Measurements from ENCODE around the gene TAF11.

GRCh38 chr6:34888874-34889555 is 1.2 kb upstream of the TAF11 start, which contains the start of gene ANKS1A:
- TF ChIP-seq EZH2phosphoT487 (IDR thresholded peaks at IDR 0.05; ENCODE audit: insufficient read depth, low read depth) (no peak), EZH2 (IDR thresholded peaks at IDR 0.05; ENCODE audit: insufficient read depth, poor library complexity, severe bottlenecking) (no peak)

Data from GM23248 (cell line).